Suprapubic skin (tissue), 4 donors: ENCODE results near the gene CPB1.

Experiments used
- EP300 ChIP-seq: sonication (generic); formaldehyde crosslinking; IDR thresholded peaks from one replicate; pipeline ENCODE4 v1.6.1; 2017; ENCODE audit warnings: antibody characterized with exemption
- POLR2A ChIP-seq, 2 donors: fragments of 450-650 bp; IDR thresholded peaks; one replicate each; pipeline ENCODE4 v1.6.1; 2017; ENCODE audit warnings: antibody characterized with exemption in 2 of 2, mild to moderate bottlenecking in 2 of 2, moderate library complexity in 2 of 2
- POLR2AphosphoS5 ChIP-seq, 3 donors: sonication (generic); formaldehyde crosslinking; IDR thresholded peaks; one replicate each; pipeline ENCODE4 v1.6.1; 2017; ENCODE audit warnings: antibody characterized with exemption in 3 of 3
- TF ChIP-seq, protein P1 (sequence below), 2 donors: fragments of 200-600 bp in 1 of 2; fragments of 450-650 bp in 1 of 2; sonication (generic) in 1 of 2; IDR thresholded peaks; one replicate each; pipeline ENCODE4 v1.5.1; 2016 to 2019; ENCODE audit warnings: antibody characterized with exemption in 2 of 2, mild to moderate bottlenecking in 1 of 2, moderate library complexity in 1 of 2

DNA sequence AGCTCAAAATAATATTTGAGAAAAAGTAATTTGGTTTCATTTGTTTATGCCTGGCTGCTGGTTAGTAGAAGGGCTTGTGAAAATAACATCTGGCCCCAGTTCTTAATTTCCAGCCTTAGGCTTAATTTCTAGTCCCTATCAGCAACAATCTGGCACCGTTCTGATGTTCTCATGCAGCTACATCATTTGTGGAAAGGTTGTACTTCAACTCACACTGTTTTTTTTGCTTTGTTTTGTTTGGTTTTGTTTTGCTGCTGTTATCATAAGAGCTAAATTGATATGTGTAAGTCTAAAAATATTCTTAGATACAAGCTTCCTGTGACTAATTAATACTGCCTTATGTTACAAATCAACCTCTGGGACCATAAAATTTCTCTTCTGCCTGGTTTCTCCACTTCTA is 46.4 kb downstream of the CPB1 start:
- TF ChIP-seq EP300 (no peak), POLR2A (IDR thresholded peaks at IDR 0.05) (no peak), POLR2AphosphoS5 (IDR thresholded peaks at IDR 0.05) (no peak)
- TF ChIP-seq, protein P1, sequence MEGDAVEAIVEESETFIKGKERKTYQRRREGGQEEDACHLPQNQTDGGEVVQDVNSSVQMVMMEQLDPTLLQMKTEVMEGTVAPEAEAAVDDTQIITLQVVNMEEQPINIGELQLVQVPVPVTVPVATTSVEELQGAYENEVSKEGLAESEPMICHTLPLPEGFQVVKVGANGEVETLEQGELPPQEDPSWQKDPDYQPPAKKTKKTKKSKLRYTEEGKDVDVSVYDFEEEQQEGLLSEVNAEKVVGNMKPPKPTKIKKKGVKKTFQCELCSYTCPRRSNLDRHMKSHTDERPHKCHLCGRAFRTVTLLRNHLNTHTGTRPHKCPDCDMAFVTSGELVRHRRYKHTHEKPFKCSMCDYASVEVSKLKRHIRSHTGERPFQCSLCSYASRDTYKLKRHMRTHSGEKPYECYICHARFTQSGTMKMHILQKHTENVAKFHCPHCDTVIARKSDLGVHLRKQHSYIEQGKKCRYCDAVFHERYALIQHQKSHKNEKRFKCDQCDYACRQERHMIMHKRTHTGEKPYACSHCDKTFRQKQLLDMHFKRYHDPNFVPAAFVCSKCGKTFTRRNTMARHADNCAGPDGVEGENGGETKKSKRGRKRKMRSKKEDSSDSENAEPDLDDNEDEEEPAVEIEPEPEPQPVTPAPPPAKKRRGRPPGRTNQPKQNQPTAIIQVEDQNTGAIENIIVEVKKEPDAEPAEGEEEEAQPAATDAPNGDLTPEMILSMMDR (IDR thresholded peaks at IDR 0.05): no peak
